NCI-H1417 (cell line): ENCODE results near the gene NCKAP5.

ENCODE experiments used
- DNase-seq, 3 experiments: peaks; one replicate each; lab custom pipeline; 2025; lab: John Stamatoyannopoulos, UW

The NCKAP5 gene

DNA sequence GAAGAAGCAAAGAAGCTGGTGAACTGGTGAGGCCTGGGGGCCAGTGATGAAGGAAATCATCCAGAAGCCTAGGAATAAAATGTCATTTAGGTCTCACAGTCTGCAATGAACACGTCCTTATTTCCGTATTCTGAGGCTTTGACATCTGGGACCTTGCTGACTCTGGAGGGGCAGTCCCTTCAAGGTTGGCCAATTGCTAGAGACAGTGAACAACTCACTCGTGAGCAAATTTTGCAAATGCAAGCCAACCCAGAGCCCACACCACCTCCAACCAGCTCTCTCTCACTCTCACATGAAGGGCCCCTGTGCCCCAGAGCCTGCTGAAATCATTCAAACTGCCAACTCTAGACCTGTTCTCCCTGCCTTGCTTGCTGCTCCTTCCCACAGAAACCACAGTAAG is 619.2 kb downstream of the NCKAP5 start:
- no peak for DNase-seq

DNA sequence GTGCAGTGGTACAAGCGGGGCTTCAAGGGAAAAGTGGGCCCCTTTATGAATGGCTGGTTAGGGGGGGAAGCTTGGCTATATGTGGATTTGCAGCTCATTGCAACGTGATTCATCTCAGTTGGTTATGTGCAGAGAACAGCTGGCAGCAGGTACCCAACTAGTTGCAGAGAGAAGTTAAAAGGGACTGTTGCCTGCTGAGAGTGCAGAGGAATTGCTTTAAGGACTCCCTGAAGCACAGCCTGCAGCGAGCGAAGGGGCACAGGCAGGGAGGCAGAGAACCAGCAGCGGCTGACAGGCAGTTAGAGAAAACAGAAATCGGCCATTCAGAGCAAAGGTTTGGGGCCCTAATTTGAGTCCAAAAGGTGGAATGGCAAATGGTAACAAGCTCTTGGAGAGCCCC is 620.1 kb downstream of the NCKAP5 start:
- no peak for DNase-seq

- DNase-seq, result peak in 1 of 3 experiments; percentile 14
These were observed 624.4 kb downstream of the NCKAP5 start for GRCh38 chr2:132943829-132944228.

- no peak for DNase-seq
These were observed 626.8 kb downstream of the NCKAP5 start for GRCh38 chr2:132941296-132942020.

DNA sequence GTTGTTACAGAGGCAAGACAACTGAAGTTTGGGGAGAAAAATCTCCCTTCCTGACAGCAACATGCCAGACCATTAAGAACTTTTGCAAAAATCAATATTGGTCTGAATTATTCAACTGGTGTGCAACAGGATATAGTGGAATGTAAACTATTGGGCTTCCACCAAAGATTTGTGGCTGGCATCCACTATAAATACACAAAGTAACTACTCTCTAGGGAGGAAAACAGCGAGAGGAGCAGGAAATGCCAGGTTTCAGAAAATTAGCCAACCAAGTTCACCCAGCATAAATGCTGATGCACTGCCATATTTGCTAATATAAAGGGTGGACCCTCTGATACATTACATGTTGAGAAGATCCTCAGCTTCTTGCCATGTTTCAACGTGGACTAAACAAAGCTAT is 630.6 kb downstream of the NCKAP5 start:
- no peak for DNase-seq

DNA sequence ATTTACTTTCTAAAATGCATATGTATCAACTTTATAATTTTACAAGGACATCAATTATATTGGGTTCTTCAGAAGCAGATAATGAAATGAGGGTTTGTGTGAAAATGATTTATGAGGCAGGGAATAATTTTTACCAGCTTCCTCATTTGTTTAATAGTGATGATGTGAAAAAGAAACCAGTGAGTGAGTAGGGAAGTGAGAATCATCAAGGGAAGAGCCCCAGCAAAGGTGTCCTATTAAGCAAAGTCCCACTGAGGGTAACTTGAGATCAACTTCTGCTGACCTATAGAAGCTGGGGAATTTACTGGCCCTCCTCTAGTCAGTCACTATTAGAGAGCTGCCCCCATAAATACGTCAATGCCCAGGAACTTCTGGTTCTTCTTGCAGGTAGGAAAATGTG is 631.5 kb downstream of the NCKAP5 start:
- no peak for DNase-seq

DNA sequence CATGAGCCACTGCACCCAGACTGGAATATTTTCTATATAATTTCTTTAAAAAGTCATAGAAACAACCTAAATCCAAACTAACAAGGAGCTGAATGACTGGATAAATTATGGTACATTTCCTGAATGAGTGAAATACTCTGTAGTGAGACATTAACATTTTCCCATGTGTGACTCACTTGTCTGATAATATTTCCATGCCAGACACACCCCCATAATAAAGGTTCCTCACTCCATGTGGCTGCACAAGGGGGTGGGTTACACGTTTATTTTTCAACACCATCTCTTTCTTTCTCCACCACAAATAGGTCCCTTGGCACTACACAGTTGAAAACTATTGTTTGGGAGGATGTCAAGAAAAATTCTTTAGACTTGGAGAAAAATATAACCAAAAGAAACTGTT is 632.0 kb downstream of the NCKAP5 start:
- no peak for DNase-seq

DNA sequence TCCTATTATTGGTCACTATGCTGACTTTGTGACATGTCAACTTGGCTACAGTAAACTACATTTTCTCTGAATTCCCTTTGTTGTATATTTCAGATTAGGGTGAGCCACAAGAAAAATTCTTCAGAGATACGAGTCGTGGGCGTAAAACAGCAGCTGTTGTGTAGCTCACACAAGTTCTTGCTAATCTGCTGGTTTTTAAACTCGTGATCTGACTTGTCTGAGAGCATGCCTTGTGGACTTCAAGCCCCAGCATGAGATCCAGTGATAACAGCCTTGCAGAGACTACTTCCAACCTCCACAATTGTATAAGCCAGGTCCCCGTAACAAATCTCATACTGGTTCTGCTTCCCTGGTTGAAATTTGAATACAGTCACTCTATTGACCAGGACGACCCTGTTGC is 638.5 kb downstream of the NCKAP5 start:
- no peak for DNase-seq

GRCh38 chr2:132923787-132924186 is 644.5 kb downstream of the NCKAP5 start:
- DNase-seq, result no peak

- DNase-seq, result no peak
These were observed 652.3 kb downstream of the NCKAP5 start for GRCh38 chr2:132915812-132916549.

DNA sequence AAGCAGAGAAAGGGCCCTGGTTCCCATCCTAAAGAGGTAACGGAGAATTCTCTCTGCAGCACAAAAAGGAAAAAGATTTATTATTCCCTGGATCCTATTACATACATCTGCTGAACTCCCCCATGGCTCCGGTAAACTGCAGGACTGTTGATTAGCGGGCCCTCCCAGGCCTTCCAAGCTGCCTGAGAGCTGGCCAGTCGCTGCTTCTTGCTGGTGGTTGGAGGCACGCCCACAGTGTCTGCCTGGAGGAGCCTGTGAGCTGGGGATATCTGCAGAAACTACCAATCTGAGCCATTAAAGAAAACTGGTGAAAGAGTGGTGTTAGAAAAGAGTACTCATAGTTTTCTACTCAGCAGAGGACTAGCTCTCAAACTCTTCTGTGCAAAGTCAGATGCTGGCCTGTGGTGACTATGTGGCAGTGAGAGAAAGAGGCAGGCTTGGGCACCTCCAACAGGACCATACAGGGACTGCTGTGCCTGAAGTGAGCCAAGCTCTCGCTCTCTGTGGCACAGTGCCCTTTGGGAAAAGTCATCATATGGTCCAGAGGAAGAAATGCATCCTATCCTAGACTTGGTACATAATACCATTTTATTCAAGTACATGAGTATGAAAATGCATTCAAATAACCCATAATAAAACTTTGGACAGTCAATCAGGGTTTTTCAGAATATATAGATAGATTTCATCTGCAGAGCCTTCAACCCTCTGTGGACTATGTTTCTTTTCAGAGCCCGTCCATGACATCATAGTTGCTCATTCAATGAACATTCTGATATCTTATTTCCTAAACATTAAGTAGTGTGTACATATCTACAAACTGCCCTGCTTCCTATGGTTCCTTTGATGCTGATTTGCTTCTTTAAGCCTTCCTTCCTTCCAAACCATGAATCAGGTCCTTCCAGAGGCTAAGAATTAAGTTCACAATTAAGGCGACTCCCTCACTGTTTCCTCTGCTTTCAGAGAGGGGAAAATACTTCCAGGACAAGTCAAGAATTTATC is 656.2 kb downstream of the NCKAP5 start:
- DNase-seq, result peak in 2 of 3 experiments; percentile 0 to 3

DNA sequence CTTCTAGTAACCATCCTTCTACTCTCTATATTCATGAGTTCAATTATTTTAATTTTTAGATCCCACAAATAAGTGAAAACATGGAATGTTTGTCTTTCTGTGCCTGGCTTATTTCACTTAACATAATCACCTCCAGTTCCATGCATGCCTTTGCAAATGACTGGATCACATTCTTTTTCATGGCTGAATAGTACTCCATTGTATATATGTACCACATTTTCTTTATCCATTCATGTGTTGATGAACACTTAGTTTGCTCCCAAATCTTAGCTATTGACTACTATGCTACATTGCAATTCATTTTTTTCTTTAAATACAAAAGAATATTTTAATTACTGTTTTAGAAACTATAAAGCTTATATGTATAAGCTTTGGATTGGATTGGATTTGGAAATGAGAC is 657.8 kb downstream of the NCKAP5 start:
- DNase-seq, result no peak

DNA sequence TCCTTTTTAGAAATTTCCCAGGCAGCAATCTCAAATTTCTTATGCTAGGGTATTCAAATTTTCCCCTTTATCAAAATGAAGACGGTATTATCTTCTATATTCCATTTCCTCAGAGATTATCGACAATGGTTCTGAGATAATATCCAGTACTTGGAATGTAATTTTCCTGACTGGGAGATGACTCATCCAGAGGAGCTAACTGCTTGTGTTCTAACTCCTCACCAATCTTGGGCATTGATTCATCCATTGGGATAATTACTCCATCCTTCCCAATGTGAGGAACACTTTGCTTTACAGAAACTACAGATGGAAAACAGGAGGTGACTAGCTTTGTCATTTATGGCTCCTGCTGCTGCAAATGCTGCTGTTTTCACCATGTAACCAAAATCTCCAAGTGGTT is 658.8 kb downstream of the NCKAP5 start:
- no peak for DNase-seq

DNA sequence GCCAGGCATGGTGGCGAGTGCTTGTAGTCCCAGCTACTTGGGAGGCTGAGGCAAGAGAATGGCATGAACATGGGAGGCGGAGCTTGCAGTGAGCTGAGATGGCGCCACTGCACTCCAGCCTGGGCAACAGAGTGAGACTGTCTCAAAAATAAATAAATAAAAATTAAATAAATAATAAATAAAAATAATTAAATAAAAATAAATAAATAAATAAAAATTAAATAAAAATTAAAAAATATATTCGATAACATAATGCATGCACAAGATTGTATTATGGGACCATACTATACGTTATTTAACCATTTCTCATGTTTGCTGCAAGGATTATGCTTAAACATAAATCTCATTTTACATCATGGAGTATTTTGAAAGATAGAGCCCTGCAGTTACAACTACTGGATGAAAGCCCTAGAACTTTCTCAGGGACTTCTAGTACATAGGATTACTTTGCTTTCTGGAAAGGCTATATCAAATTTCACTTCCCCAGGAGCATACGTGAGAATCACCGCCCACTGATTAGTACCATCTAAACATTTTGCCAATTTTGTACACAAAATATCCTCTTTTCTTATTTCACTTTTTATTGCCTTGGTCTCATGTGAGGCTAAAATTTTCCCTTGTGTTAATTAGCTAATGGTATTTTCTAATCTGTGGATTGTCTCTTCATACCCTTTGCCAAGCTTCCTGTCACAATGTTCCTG is 664.0 kb downstream of the NCKAP5 start:
- DNase-seq, result no peak

DNA sequence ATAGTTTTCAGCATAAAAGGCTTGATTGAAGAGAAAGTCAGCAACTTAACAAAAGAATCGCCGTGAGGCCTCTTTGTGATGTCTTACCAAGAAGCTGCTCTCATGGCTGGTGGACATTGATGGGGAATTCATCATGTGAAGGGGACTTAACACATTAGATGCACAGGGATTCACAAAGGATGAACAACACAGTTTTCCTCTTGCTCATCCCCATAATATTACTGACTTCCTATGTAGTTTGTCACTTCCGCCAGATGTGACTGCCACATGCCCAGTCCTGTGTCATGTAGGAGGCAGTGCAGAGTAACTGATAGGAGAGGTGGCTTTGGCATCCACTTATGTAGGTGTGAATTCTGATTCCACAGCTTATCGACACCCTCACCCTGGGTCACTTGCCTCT is 665.6 kb downstream of the NCKAP5 start:
- no peak for DNase-seq

GRCh38 chr2:132901661-132902060 is 666.6 kb downstream of the NCKAP5 start:
- DNase-seq, result no peak

GRCh38 chr2:132897111-132897510 is 671.2 kb downstream of the NCKAP5 start:
- no peak for DNase-seq

DNA sequence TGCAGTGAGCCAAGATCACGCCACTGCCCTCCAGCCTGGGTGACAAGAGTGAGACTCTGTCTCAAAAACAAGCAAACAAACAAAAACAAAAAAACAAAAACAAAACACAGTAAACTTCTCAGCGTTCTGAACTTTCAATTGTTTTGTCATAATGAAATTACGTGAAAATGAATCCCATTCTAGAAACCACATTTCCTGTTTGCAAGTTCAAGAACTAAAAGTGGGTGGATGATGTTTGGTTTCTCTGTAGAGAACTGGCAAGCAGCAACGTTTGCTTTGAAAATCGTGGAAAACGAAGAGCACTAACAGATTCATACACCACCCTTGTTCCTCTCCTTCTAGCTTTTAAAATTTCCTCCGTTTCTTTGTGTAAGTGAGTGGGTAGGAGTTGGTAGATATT is 672.2 kb downstream of the NCKAP5 start:
- DNase-seq, result no peak

DNA sequence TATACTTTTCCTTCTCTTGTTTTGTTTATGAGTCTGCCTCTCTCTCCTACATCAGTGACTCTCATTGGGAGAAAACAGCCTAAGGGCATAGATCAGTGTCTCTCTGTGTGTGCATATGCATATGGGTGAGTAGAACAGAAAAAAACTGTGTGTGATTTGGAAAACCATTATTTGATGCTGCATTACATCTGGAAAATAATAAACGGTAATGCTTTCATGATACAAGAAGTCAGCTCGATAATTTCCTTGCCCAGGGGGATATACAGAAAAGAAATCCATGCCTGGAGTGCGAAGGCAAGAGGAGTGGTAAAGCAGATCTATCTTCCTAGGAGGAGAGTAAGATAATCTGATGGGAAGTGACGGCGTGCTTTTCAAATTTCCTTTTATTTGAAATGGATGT is 676.8 kb downstream of the NCKAP5 start:
- peak in 1 of 3 experiments; percentile 10 for DNase-seq

GRCh38 chr2:132886574-132886973 is 681.7 kb downstream of the NCKAP5 start:
- no peak for DNase-seq

DNA sequence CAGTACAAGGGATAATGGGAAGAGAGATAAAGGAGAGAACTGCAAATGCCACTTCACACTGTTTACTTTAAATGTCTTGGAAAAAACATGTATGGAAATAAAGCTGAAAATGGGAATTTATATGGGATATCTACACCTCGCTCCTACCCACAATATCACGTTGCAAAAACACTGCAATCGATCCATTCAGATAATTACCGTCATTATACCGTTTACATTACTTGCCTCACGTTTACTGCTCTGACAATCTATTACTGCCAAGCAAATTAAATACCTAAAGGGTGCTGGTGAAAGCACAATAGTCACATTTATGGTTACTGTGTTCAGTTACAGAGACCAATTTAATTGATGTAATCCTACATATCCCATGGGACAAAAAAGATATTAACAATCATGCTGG is 683.6 kb downstream of the NCKAP5 start:
- peak in 2 of 3 experiments; percentile 4 to 59 for DNase-seq

- no peak for DNase-seq
These were observed 684.0 kb downstream of the NCKAP5 start for GRCh38 chr2:132884292-132884691.
